ENCODE data around the gene RYR2.
"Not testable (repeated sequence)": the region's sequence is repeated elsewhere in the genome, so short reads cannot be mapped to it uniquely, and the experiment has no call there.

The RYR2 gene

DNA sequence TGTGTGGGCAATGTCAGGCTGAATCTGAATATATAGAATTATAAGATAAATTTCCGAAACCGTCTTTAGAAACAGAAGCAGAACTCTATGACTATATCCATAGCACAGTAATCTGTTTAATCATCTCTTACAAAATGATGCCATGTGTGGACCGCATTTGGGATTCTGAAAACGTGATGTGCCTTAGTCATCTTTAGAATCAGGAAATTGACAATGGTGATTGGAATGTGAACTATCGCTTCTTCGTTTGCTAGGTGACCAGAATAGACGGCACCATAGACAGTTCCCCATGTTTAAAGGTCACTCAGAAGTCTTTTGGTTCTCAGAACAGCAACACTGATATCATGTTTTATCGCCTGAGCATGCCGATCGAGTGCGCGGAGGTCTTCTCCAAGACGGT is 548.4 kb downstream of the RYR2 start:
- no peak for DNase-seq

DNA sequence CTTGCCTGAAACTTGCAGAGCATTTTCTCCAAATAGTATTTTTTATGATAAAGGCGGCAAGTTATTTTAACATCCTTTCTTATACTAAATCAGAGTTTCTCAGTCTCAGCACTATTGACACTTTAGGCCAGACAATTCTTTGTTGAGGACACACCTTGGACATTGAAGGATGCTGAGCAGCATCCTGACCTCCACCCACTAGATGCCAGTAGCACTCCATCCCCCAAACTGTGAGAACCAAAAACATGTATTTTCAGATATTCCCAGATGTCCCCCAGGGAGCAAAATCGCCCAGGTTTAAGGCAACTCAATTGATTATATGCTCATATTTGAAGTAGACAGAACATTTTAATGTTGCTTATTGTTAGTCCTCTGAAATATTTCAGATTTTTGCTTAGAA is 549.4 kb downstream of the RYR2 start:
- no peak for DNase-seq

DNA sequence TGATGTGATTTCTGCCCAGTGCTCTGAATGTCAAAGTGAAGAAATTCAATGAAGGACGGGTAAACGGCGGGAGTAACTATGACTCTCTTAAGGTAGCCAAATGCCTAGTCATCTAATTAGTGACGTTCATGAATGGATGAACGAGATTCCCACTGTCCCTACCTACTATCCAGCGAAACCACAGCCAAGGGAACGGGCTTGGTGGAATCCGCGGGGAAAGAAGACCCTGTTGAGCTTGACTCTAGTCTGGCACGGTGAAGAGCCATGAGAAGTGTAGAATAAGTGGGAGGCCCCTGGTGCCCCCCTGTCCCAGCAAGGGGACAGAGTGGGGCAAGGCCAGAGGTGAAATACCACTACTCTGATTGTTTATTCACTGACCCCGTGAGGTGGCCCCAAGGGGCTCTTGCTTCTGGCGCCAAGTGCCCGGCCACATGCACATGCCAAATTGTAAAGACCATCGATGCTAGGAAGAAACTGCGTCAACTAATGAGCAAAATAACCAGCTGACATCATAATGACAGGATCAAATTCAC is 561.1 kb downstream of the RYR2 start:
- DNase-seq = not testable (repeated sequence)

GRCh38 chr1:237608433-237608832 is 566.4 kb downstream of the RYR2 start:
- no peak for DNase-seq

DNA sequence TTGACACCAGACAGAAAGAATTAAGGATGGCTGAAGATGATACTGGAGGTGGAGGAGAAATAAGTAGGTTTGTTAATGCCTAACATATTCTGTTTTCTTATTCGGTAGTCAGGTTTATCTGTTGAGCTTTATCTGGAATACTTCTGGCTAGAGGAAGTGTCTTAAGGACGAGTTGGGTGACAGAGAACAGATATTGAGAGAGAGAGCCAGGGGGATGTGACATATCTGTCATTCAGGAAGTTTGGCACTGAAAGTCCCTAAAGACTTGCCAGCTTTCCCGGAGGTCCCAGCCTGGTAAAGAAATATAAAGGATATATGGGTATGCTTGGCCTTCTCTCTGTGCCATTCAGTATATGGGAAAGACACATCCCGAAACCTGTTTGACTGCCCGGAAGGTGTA is 568.2 kb downstream of the RYR2 start:
- DNase-seq = no peak

- no peak for DNase-seq
Observed at GRCh38 chr1:237613984-237614383, 572.0 kb downstream of the RYR2 start.

- no peak for DNase-seq
Observed at GRCh38 chr1:237619553-237619952, 577.6 kb downstream of the RYR2 start.

- DNase-seq = no peak
Observed at GRCh38 chr1:237634922-237635321, 592.9 kb downstream of the RYR2 start.

DNA sequence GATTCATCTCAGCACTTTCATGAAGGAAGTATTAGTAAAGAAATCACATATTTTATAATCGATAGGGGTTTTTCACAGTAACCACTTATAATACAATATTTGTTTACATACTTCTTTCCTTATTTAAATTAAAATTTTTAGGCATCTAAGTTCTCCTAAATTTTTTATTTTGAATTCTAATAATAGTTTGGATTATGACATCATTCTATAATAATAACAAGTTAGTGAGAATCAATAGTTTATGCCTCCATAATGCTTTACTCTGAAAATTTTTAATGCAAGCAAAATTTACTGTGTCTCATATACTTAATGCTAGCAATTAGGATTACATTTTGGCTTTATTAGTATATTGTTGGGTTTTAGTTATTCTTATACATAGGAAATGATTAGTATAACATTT is 596.6 kb downstream of the RYR2 start:
- no peak for DNase-seq

GRCh38 chr1:237640011-237640671 is 598.2 kb downstream of the RYR2 start:
- DNase-seq = no peak

GRCh38 chr1:237640966-237641365 is 599.0 kb downstream of the RYR2 start:
- no peak for DNase-seq

DNA sequence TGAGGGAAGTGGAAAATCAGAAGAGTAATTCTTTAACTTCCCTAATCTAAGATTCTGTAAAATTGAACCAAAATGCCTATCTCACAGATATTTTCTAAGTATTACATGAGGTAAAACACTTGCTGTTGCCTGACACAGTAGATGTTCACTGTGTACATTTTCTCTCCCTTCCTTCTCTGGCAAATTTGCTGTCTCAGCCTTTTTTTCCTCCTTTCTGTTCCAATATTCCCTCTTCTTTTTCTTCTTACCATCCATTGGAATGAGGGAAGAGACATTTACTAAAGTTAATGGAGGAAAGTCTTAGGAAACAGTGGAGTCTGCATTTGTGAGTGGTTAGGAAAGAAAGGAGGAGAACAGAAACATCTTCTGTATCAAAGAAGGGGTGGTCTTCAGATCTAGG is 608.8 kb downstream of the RYR2 start:
- no peak for DNase-seq

GRCh38 chr1:237655778-237656177 is 613.8 kb downstream of the RYR2 start:
- DNase-seq = no peak

DNA sequence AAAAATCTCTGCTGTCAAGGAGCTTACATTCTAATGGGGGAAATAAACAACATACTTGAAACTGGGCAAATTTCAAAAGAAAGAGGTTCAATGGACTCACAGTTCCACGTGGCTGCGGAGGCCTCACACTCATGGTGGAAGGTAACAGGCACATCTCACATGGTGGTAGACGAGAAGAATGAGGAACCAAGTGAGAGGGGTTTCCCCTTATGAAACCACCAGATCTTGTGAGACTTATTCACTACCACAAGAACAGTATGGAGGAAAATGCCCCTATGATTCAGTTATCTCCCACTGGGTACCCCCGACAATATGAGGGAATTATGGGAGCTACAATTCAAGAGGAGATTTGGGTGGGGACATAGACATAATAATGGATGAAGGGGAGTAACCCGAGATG is 622.4 kb downstream of the RYR2 start:
- DNase-seq = no peak

DNA sequence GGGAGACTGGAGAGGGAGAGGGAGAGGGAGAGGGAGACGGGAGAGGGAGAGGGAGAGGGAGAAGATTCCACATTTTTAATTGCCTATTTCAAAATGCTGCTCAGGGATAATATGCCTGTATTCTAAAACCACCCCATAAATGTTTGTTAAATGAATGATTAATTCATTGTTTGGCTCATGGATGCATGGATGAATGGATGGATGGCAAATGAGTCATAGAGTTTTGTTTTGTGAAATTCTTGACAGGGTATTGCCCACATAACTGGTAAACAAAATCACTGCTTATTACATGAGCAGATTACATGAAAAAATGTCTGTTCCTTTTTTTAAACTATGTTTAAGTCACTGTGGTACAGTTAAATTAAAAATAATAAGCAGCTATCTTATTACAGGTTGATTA is 628.3 kb downstream of the RYR2 start:
- DNase-seq = no peak

DNA sequence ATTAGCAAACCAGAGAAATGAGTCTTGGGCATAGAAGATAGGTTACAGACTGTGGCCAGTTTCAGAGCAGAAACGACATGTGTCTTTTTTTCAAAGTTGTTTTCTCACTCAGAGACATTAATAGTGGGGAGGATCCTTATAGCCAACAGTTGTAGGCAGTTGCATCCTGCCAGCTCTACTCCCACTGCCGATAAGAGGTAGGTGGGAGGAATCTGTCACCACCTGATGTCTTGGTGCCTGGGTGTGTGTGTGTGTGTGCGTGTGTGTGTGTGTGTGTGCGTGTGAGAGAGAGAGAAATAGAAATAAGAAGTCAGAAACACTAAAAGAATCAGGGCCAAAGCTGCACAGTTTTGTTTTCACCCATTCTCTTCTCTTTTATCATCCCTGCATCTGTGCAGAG is 629.3 kb downstream of the RYR2 start:
- DNase-seq = no peak

GRCh38 chr1:237671935-237672334 is 630.0 kb downstream of the RYR2 start:
- DNase-seq = no peak

DNA sequence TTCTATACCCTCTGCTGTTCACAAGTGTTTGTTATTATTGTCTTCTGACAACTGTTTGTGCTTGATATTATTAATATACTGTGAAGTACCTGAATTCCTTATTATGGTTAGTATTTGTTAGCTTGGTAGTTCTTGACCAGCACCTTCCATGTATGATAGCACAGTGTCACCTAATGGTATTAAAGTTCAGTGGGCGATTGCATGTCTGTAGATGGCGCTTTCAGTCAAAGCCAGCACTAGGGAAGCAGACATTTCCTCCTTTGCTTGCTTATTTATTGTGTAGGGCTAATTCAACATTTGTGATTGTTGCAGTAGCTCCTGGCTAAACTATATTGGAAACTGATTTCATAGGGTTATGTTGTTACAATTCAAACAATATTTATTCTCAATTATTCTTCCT is 630.8 kb downstream of the RYR2 start:
- no peak for DNase-seq

DNA sequence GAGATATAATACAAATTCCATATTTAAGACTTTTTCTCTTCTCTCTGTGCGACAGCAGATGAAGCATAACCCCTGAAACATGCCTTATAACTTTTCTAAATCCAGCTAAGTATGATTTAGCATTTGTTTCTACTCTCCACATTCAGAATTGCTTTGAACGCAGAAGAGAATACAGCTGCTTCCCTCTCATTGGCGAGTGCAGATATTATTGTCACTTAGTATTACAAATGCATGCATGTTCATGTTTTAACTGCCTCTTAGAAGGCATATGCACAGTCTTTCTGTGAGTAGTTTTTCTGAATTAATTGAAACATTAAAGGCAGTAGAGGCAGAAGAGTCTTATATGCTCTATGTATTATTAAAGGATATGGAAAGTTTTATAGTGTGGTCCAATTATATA is 631.6 kb downstream of the RYR2 start:
- DNase-seq = no peak

- DNase-seq = no peak
Observed at GRCh38 chr1:237677979-237678378, 636.0 kb downstream of the RYR2 start.

DNA sequence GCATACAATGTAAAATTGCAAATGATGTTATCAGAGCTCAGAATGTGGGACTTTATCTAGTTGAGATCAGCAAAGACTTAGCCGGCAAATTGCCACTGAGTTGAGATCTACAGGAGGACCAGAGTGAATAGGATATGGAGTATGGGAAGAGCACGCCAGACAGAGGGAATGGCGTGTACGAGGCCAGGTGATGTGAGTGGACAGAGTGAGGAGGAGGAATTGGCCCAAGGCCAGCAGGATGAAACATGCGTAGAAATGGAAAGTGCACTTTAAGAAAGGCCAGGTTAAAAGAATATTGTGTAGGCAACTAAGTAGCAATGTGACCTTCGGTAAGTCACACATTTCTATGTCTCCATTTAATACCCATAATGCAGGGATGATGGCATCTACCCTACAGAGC is 637.7 kb downstream of the RYR2 start:
- no peak for DNase-seq

- DNase-seq = no peak
Observed at GRCh38 chr1:237681210-237681609, 639.2 kb downstream of the RYR2 start.

- DNase-seq = no peak
Observed at GRCh38 chr1:237684236-237684635, 642.3 kb downstream of the RYR2 start.

DNA sequence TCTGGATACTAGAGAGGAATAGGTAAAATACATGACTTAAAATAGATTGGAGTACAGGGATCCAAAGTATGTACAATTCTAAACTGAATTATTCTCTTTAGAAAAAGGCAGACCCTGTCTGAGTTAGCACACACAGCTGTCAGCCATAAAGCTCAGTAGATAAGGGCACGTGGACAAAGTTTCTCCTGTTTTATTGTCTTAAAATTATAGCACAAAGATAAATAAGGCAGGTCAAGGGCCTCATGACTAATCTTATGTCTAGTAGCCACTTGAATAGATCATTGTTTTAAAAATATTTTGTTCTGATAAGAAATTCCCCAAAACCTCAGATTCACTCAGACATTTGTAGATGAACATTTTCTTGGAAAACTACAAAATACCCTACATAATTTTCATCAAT is 643.6 kb downstream of the RYR2 start:
- DNase-seq = no peak

- no peak for DNase-seq
Observed at GRCh38 chr1:237687804-237688203, 645.8 kb downstream of the RYR2 start.
